ENCODE measurements around the gene PIEZO1. TPM values are rescaled to one million over a fixed set of nuclear protein-coding genes. Genes with fewer than 3 reads are reported as not detected.
A peak's percentile ranks its signal among the peaks of the same experiment; 100 is the strongest.

PIEZO1 gene
- total RNA-seq, 1 experiment from 2014 or later = 71.1 TPM

DNA sequence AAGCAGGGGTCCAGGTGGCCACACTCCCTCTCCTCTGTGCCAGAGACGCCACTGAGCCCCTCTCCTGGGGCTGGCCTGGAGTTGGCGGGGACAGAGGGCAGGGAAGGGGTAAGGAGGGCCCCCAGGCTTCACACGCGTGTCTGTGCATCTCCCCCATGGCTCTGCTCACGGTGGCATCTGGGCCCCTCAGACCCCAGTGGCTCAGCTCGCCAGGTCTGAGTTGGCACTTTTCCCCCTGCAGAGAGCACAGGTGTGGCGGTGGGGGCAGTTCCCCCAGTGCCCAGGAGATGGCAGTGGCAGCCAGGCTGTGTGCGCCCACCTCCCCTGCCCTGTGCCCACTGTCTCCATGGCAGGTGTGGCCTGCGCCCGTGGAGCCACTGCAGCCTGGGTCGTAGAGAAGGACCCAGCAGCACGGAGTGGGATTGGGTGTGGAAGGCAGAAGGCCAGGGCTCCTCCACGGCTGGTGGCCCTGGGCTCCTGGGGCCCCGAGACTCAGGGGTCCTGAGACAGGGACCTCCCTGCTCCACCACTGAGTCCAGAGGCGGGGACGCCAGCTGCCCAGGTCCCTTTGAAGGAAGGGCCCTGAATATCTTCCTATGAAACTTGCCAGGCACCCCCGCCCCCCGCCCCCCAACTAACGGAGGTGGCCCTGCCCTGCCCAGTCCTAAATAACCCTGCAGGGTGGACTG, 31.0 kb upstream of the PIEZO1 start:
- no peak overlapping the region; a peak in 2 of 7 replicates for H3K27ac Mint-ChIP-seq
- no peak overlapping the region for H2BK20ac ChIP-seq (ENCODE audit: low read depth, low read length, poor library complexity, severe bottlenecking)
- H3K4me1 ChIP-seq (ENCODE audit: insufficient read depth, low read length) = no peaks in the 10 kb centered on the region
- no peak overlapping the region for H3K56ac ChIP-seq (ENCODE audit: insufficient read length, low read depth, low read length)
- no peak overlapping the region for H4K5ac ChIP-seq (ENCODE audit: insufficient read length, low read depth, low read length)
- TF ChIP-seq, protein P1, sequence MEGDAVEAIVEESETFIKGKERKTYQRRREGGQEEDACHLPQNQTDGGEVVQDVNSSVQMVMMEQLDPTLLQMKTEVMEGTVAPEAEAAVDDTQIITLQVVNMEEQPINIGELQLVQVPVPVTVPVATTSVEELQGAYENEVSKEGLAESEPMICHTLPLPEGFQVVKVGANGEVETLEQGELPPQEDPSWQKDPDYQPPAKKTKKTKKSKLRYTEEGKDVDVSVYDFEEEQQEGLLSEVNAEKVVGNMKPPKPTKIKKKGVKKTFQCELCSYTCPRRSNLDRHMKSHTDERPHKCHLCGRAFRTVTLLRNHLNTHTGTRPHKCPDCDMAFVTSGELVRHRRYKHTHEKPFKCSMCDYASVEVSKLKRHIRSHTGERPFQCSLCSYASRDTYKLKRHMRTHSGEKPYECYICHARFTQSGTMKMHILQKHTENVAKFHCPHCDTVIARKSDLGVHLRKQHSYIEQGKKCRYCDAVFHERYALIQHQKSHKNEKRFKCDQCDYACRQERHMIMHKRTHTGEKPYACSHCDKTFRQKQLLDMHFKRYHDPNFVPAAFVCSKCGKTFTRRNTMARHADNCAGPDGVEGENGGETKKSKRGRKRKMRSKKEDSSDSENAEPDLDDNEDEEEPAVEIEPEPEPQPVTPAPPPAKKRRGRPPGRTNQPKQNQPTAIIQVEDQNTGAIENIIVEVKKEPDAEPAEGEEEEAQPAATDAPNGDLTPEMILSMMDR (conservative IDR thresholded peaks at IDR 0.05) = peak; percentile 86
- no peak overlapping the region for H3K4me2 ChIP-seq (ENCODE audit: insufficient read depth, insufficient read length, low read length)
- no peak overlapping the region for H2AFZ ChIP-seq (ENCODE audit: low read length)
- no peaks in the 10 kb centered on the region for H3K79me1 ChIP-seq (ENCODE audit: insufficient read depth, low read depth, low read length, poor library complexity, severe bottlenecking)
- no peaks in the 10 kb centered on the region for H3K27me3 ChIP-seq (ENCODE audit: insufficient read depth, low read length)
- H3K4me3 Mint-ChIP-seq = no peak overlapping the region
- DNase-seq = peak; percentile 76
- H2BK5ac ChIP-seq (ENCODE audit: insufficient read length, low read length) = no peak overlapping the region
- peaks cover under 1% of the 10 kb centered on the region; the same call in 1 of the 2 replicates for H3K79me2 ChIP-seq (ENCODE audit: insufficient read depth, low read length)
- H3K4me1 Mint-ChIP-seq = peaks cover under 1 to 4% of the 10 kb centered on the region in 2 experiments; a peak in 2 of 4 replicates
- H2BK15ac ChIP-seq (ENCODE audit: low read depth, low read length) = no peak overlapping the region
- no peak overlapping the region for H3K4ac ChIP-seq (ENCODE audit: low read depth, low read length)
- no peak overlapping the region for H3K27ac ChIP-seq (ENCODE audit: insufficient read length, low read depth, low read length)
- H2BK12ac ChIP-seq (ENCODE audit: insufficient read length, low read depth, low read length) = no peak overlapping the region
- no peaks in the 10 kb centered on the region for H3K9me3 Mint-ChIP-seq
- no peak overlapping the region for H4K91ac ChIP-seq (ENCODE audit: insufficient read length, low read depth, low read length)
- H3K14ac ChIP-seq (ENCODE audit: insufficient read depth, low read length) = no peak overlapping the region; the same call in 1 of the 2 replicates
- no peak overlapping the region for H3K9ac ChIP-seq (ENCODE audit: extremely low read depth, insufficient read length, low read length)
- no peak overlapping the region for H3T11ph ChIP-seq (ENCODE audit: low read length)
- no peaks in the 10 kb centered on the region for H4K20me1 ChIP-seq (ENCODE audit: control insufficient read depth, insufficient read depth, insufficient read length)
- H3K27me3 Mint-ChIP-seq (ENCODE audit: low read depth) = no peaks in the 10 kb centered on the region; the same call in 1 of the 2 replicates
- H2BK120ac ChIP-seq (ENCODE audit: low read depth, low read length, poor library complexity, severe bottlenecking) = no peak overlapping the region
- WGBS (ENCODE audit: extremely low coverage, insufficient read length, low lambda C conversion rate) = no CpG with 5 or more reads among the region's 19 CpGs
- peaks cover 2% of the 10 kb centered on the region for H3K23me2 ChIP-seq (ENCODE audit: insufficient read length, low read depth, low read length, poor library complexity, severe bottlenecking)
- H3K36me3 Mint-ChIP-seq (ENCODE audit: insufficient read depth in 1 of 3, low read depth in 3 of 3) = no peaks in the 10 kb centered on the region
- no peak overlapping the region for H3K18ac ChIP-seq (ENCODE audit: insufficient read length, low read depth, low read length)
- no peak overlapping the region for H3K23ac ChIP-seq (ENCODE audit: insufficient read length, low read depth, low read length)
- H4K8ac ChIP-seq (replicated peaks; ENCODE audit: insufficient read length, low read depth, low read length) = no peak overlapping the region
- H2AK5ac ChIP-seq (ENCODE audit: insufficient read length, low read length) = no peak overlapping the region
- no peaks in the 10 kb centered on the region for H3K9me3 ChIP-seq (ENCODE audit: control insufficient read depth, low read depth, low read length)
